Islet of Langerhans (tissue), 1 donor: ENCODE measurements around the gene ASAP2.

Experiments used
- FAIRE-seq: peaks from one replicate; lab custom pipeline; 2011; peaks lifted over from hg19 to GRCh38; lab: Jason Lieb, UNC

The ASAP2 gene

DNA sequence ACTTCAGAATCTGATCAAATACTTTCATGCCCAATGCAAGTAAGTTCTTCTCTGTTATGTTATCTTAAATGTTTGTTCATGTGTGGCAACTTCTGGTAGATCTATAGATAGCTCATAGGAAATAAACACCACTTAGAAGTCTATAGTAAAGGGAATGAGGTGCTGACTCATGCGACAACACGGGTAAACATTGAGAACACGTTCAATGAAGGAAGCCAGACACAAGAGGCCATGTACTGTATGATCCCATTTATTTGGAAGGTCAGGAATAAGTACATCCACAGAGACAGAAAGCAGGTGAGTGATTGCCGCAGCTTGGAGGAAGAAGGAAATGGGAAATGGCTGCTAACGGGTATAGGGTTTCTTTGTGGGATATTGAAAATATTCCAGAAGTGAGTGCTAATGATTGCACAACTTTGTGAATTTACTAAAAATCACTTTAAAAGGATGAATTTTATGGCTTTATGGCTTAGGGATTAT, 121.3 kb downstream of the ASAP2 start:
- no peak for FAIRE-seq

GRCh38 chr2:9328931-9329330, 122.3 kb downstream of the ASAP2 start:
- no peak for FAIRE-seq

GRCh38 chr2:9329497-9329896, 122.9 kb downstream of the ASAP2 start:
- no peak for FAIRE-seq

- no peak for FAIRE-seq
Observed at GRCh38 chr2:9330612-9331270, 124.1 kb downstream of the ASAP2 start.

GRCh38 chr2:9331704-9332103, 125.1 kb downstream of the ASAP2 start:
- no peak for FAIRE-seq

DNA sequence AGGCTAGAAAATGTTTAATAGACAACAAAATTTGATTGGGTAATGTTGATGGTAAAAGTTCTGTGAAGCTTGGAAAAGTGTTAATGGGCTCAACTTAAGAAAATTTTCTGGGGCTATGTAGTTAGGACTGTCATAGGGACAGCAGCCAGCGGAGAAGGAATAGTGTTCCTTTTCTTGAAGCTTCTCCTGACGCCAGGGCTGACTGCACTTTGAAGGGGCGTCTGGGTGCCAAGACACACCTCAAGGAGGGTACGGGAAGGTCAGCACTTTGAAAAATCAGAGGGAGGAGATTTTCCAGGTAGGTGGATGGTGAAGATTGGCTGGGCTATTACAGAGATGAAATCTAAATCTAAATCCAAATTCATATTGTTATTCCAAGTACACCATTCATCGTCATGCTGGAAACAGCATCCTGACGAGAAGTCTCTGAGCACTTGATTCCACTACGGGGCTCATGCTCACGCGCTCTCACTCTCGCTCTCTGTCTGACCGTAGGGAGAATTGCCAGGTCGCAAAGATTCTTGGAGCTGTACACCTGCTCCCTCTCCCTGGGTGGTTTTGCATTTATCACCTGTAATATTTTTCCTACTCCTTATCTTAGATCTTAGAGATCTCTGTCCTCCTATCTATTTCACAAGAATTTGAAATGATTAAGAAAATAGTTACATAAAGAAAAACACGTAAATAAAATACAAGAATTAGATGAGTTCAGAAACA, 125.7 kb downstream of the ASAP2 start:
- no peak for FAIRE-seq

DNA sequence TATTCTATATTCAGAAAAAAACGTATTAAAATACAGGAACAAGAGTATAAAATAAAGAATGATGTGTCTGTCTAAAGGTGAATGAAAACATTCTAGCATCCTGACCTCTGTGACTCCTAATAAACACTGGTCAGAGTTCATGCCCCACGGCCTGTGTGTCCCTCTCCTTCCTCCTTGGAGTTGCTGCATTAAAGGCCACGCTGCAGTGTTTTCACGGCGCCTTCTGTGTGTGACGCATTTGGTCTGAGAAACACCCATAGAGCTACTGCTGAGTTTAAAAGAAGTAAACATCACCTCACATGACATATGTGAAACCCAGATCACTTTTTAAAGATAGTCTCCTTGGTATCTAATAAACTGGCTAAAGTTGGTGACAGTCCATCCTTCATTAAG, 126.2 kb downstream of the ASAP2 start:
- FAIRE-seq, result no peak

DNA sequence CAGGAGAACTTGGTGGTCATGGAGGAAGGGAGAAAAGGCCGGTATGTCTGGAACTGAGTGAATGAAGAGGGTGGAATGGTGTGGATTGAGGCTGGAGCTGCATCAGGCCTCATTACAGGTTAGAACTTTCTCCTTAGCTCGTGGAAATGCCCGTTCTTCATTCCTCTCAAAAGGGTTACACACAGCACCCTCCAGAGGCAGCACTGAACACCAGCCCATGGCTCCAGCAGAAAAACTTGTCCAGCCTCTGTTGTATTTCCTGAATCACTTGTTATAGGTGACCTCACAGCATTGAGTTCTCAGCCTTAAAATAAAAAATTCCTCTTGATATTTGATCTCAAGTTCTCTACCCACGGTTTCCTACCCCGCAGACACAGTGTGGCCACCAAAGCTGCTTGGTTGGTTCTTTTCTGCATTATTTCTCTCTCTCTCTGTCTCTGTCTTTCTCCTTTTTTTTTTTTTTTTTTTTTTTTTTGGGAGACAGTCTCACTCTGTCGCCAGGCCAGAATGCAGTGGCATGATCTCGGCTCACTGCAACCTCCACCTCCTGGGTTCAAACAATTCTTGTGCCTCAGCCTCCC, 127.1 kb downstream of the ASAP2 start:
- no peak for FAIRE-seq

- FAIRE-seq, result no peak
Observed at GRCh38 chr2:9334761-9335160, 128.1 kb downstream of the ASAP2 start.

- FAIRE-seq, result no peak
Observed at GRCh38 chr2:9335322-9335832, 128.8 kb downstream of the ASAP2 start.

- FAIRE-seq, result no peak
Observed at GRCh38 chr2:9336241-9336575, 129.6 kb downstream of the ASAP2 start.

- FAIRE-seq, result no peak
Observed at GRCh38 chr2:9336576-9337314, 130.1 kb downstream of the ASAP2 start.

DNA sequence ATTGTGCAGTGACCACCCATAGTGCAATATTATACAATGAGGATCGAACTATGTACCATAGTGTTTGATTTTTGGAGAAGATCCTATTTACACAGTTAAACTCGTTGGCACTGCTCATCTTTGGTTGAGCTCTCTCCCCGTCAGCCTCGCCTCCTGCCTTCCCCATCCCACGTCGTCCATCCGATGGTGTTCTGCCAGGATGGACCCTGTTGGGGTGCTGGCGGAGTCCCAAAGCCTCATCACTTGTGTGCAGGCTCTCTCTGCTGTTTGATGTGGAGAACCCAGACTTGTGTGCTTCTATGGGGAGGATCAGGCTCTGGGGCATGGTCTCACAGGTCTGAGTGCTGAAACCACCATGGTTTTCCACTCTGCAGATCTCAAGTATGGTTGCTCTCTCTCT, 131.3 kb downstream of the ASAP2 start:
- no peak for FAIRE-seq

GRCh38 chr2:9341337-9341887, 134.8 kb downstream of the ASAP2 start:
- no peak for FAIRE-seq

- FAIRE-seq, result no peak
Observed at GRCh38 chr2:9342659-9343058, 136.0 kb downstream of the ASAP2 start.

DNA sequence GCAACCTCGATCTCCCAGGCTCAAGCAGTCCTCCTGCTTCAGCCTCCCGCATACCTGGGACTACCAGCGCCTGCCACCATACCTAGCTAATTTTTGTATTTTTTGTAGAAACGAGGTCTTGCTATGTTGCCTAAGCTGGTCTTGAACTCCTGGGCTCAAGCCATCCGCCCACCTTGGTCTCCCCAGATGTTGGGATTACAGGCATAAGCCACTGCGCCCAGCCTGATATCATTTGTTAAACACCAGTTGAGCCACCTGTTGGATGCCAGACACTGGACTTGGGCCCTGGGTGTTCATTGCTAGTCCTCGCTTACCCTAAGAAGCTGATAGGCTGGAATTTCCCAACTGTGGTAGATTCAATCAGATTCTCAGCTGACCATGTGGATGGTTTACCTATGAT, 136.9 kb downstream of the ASAP2 start:
- FAIRE-seq, result no peak

GRCh38 chr2:9344434-9344833, 137.8 kb downstream of the ASAP2 start:
- FAIRE-seq, result no peak

GRCh38 chr2:9345343-9345742, 138.7 kb downstream of the ASAP2 start:
- FAIRE-seq, result no peak

- no peak for FAIRE-seq
Observed at GRCh38 chr2:9345997-9346396, 139.4 kb downstream of the ASAP2 start.

DNA sequence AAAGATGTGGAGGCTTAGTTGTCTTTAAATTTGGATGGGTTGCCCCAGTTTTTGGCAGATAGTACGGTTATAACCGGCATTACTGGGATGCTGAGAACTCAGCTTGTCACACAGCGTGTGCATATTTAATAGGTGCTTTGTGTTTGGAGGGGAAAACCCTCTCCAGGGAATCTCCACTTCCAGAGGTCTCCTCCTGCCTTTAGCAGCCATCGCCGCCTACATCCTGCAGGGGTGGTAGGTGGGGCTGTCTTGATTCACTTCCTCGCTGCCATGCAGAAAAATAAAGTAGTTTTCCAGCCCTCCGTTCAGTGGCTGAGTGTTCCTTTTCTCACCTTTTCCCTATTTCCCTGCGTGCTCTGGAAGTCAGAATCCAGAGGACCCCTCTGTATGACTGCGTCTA, 140.3 kb downstream of the ASAP2 start:
- FAIRE-seq, result no peak

DNA sequence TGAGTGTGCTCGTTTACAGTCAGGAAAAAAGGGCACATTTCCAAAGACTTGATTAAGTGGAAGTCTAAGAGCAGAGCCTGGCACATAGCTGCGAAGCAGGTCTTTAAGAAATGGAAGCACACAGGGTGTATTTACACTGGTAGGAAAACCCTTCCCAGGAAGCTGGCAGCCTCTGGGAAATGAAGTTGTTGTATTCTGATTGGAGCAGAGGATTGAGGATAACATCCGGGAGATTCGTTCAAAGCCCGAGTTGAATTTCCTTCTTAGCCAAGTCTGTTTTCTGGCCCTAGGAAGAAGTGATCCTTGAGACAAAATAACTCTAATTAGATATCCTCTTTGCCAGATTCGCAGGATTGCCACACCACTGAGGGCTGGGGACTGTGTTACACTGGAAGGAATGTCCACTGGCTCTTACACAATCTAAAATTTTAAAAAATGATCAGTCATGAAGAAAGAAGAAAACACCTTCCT, 140.8 kb downstream of the ASAP2 start:
- no peak for FAIRE-seq

- no peak for FAIRE-seq
Observed at GRCh38 chr2:9354318-9354717, 147.7 kb downstream of the ASAP2 start.
